ENCODE measurements around the gene ULK1. TPM values are rescaled to one million over a fixed set of nuclear protein-coding genes. Genes with fewer than 3 reads are reported as not detected.

The ULK1 gene
- total and polyA plus RNA-seq, 2 experiments from 2014 or later = 4.0 to 6.9 TPM

- Histone ChIP-seq H4K20me1 (ENCODE audit: insufficient read depth) (no peaks in the 10 kb centered on the region), H3K9me2 (ENCODE audit: insufficient read depth) (no peaks in the 10 kb centered on the region), H2AFZ (peak overlapping the region; percentile 78), H3K4me2 (ENCODE audit: unreplicated experiment) (peak overlapping the region; percentile 47), H3K4me3 (0 out of 2 replicates have a peak overlapping the region, but pooled peaks have one; percentile 37), H3K9ac (peak overlapping the region; percentile 80), H3K36me3 (ENCODE audit: low read depth) (no peaks in the 10 kb centered on the region), H3K9me3 (ENCODE audit: low read depth) (no peaks in the 10 kb centered on the region), H3K27me3 (replicated peaks; ENCODE audit: insufficient read depth) (no peaks in the 10 kb centered on the region), H3K27ac (peak overlapping the region; percentile 86), H3K4me1 (ENCODE audit: insufficient read depth) (peaks cover 28% of the 10 kb centered on the region), H3K79me2 (ENCODE audit: insufficient read depth) (no peaks in the 10 kb centered on the region), H3F3A (ENCODE audit: insufficient read depth) (peaks cover 3% of the 10 kb centered on the region; the same call in 1 of the 2 replicates)
- no peak for DNase-seq
- no peak for TF ChIP-seq EZH2phosphoT487 (IDR thresholded peaks at IDR 0.05; ENCODE audit: insufficient read depth, low read depth)
- no peak for TF ChIP-seq EZH2 (IDR thresholded peaks at IDR 0.05; ENCODE audit: insufficient read depth, poor library complexity, severe bottlenecking)
- in situ Hi-C loops (cut with MboI) = no loop called here
- WGBS, 2 experiments (ENCODE audit: low coverage in 1 of 2, low lambda C conversion rate in 2 of 2, missing lambda C conversion rate in 2 of 2) = 76 to 78% methylated on average over 12 of the region's 12 CpGs
These were observed 33.0 kb upstream of the ULK1 start for GRCh38 chr12:131861261-131862083.

GRCh38 chr12:131862084-131862441 lies 32.4 kb upstream of the ULK1 start:
- no peak overlapping the region for H3K4me3 ChIP-seq
- WGBS, 2 experiments (ENCODE audit: low coverage in 1 of 2, low lambda C conversion rate in 2 of 2, missing lambda C conversion rate in 2 of 2) = 68 to 73% methylated on average over 4 of the region's 4 CpGs
- peaks cover 28% of the 10 kb centered on the region for H3K4me1 ChIP-seq (ENCODE audit: insufficient read depth)
- no peak overlapping the region for H3K4me2 ChIP-seq (ENCODE audit: unreplicated experiment)
- H3K27me3 ChIP-seq (replicated peaks; ENCODE audit: insufficient read depth) = no peaks in the 10 kb centered on the region
- H3K9me3 ChIP-seq (ENCODE audit: low read depth) = no peaks in the 10 kb centered on the region
- no peaks in the 10 kb centered on the region for H3K79me2 ChIP-seq (ENCODE audit: insufficient read depth)
- no peak for DNase-seq
- TF ChIP-seq EZH2phosphoT487 (IDR thresholded peaks at IDR 0.05; ENCODE audit: insufficient read depth, low read depth) = no peak
- no peak for TF ChIP-seq EZH2 (IDR thresholded peaks at IDR 0.05; ENCODE audit: insufficient read depth, poor library complexity, severe bottlenecking)
- H2AFZ ChIP-seq = no peak overlapping the region
- peak overlapping the region; percentile 86; the same call in 1 of the 2 replicates for H3K27ac ChIP-seq
- H3K36me3 ChIP-seq (ENCODE audit: low read depth) = no peaks in the 10 kb centered on the region
- H3F3A ChIP-seq (ENCODE audit: insufficient read depth) = peaks cover 3% of the 10 kb centered on the region; the same call in 1 of the 2 replicates
- no peaks in the 10 kb centered on the region for H3K9me2 ChIP-seq (ENCODE audit: insufficient read depth)
- in situ Hi-C loops (cut with MboI) = no loop called here
- H4K20me1 ChIP-seq (ENCODE audit: insufficient read depth) = no peaks in the 10 kb centered on the region
- no peak overlapping the region for H3K9ac ChIP-seq

GRCh38 chr12:131862600-131862993 lies 31.8 kb upstream of the ULK1 start:
- Histone ChIP-seq H3K27me3 (replicated peaks; ENCODE audit: insufficient read depth) (no peaks in the 10 kb centered on the region), H3K27ac (peak overlapping the region; percentile 43), H3K79me2 (ENCODE audit: insufficient read depth) (no peaks in the 10 kb centered on the region), H3K9ac (peak overlapping the region; percentile 10; the same call in 1 of the 2 replicates), H3K36me3 (ENCODE audit: low read depth) (no peaks in the 10 kb centered on the region), H3K9me3 (ENCODE audit: low read depth) (no peaks in the 10 kb centered on the region), H3F3A (ENCODE audit: insufficient read depth) (peaks cover 3% of the 10 kb centered on the region; the same call in 1 of the 2 replicates), H3K4me2 (ENCODE audit: unreplicated experiment) (no peak overlapping the region), H3K4me3 (no peak overlapping the region), H4K20me1 (ENCODE audit: insufficient read depth) (no peaks in the 10 kb centered on the region), H3K4me1 (ENCODE audit: insufficient read depth) (peaks cover 28% of the 10 kb centered on the region), H3K9me2 (ENCODE audit: insufficient read depth) (no peaks in the 10 kb centered on the region), H2AFZ (peak overlapping the region; percentile 37)
- TF ChIP-seq EZH2 (IDR thresholded peaks at IDR 0.05; ENCODE audit: insufficient read depth, poor library complexity, severe bottlenecking) (no peak), EZH2phosphoT487 (IDR thresholded peaks at IDR 0.05; ENCODE audit: insufficient read depth, low read depth) (no peak)
- no peak for DNase-seq
- in situ Hi-C loops (cut with MboI) = no loop called here
- 72 to 80% methylated on average over 14 of the region's 14 CpGs for WGBS, 2 experiments (ENCODE audit: low coverage in 1 of 2, low lambda C conversion rate in 2 of 2, missing lambda C conversion rate in 2 of 2)

- peaks cover 28% of the 10 kb centered on the region for H3K4me1 ChIP-seq (ENCODE audit: insufficient read depth)
- no peaks in the 10 kb centered on the region for H3K27me3 ChIP-seq (replicated peaks; ENCODE audit: insufficient read depth)
- H4K20me1 ChIP-seq (ENCODE audit: insufficient read depth) = no peaks in the 10 kb centered on the region
- TF ChIP-seq EZH2phosphoT487 (IDR thresholded peaks at IDR 0.05; ENCODE audit: insufficient read depth, low read depth) = no peak
- no peak for TF ChIP-seq EZH2 (IDR thresholded peaks at IDR 0.05; ENCODE audit: insufficient read depth, poor library complexity, severe bottlenecking)
- peak overlapping the region; percentile 37 for H2AFZ ChIP-seq
- H3K4me2 ChIP-seq (ENCODE audit: unreplicated experiment) = no peak overlapping the region
- H3K4me3 ChIP-seq = no peak overlapping the region
- peak overlapping the region; percentile 43 for H3K27ac ChIP-seq
- in situ Hi-C loops (cut with MboI) = no loop called here
- peaks cover 3% of the 10 kb centered on the region; the same call in 1 of the 2 replicates for H3F3A ChIP-seq (ENCODE audit: insufficient read depth)
- H3K9me3 ChIP-seq (ENCODE audit: low read depth) = no peaks in the 10 kb centered on the region
- H3K9me2 ChIP-seq (ENCODE audit: insufficient read depth) = no peaks in the 10 kb centered on the region
- H3K9ac ChIP-seq = peak overlapping the region; percentile 10; the same call in 1 of the 2 replicates
- peak; percentile 72 for DNase-seq
- H3K36me3 ChIP-seq (ENCODE audit: low read depth) = no peaks in the 10 kb centered on the region
- 44 to 48% methylated on average over 17 to 20 of the region's 20 CpGs for WGBS, 2 experiments (ENCODE audit: low coverage in 1 of 2, low lambda C conversion rate in 2 of 2, missing lambda C conversion rate in 2 of 2)
- H3K79me2 ChIP-seq (ENCODE audit: insufficient read depth) = no peaks in the 10 kb centered on the region
These were observed 31.3 kb upstream of the ULK1 start for GRCh38 chr12:131862994-131863710.

All from GM23248 (cell line).